Islet of Langerhans (tissue), 1 donor: ENCODE measurements around the gene GPD2.
A peak's percentile ranks its signal among the peaks of the same experiment; 100 is the strongest.

Experiments
- FAIRE-seq: peaks from one replicate; lab custom pipeline; 2011; peaks lifted over from hg19 to GRCh38; lab: Jason Lieb, UNC

The GPD2 gene

DNA sequence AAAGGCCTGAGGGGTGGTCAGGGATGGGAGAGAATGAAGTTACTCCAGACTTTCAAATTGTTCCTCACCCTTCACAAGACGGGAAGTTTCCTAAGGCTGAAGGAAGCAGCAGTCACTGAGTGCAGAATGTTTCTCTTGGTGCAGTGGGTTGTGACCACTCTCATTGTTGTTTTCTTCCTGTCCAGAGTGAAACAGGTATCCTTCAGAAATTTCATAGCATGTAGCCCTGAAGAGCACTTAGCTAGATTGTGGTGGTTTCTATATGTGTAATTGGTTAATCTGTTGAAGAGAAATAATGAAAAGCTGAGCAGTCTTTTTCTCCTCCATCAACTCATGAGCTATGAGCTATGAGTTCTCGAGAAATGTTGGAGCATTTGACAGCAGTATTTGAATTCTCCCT is 96.8 kb downstream of the GPD2 start:
- no peak for FAIRE-seq

- FAIRE-seq = no peak
These were observed 100.4 kb downstream of the GPD2 start for GRCh38 chr2:156536534-156536933.

GRCh38 chr2:156537141-156537540 is 101.0 kb downstream of the GPD2 start:
- no peak for FAIRE-seq

GRCh38 chr2:156538083-156538504 is 101.9 kb downstream of the GPD2 start:
- FAIRE-seq = no peak

DNA sequence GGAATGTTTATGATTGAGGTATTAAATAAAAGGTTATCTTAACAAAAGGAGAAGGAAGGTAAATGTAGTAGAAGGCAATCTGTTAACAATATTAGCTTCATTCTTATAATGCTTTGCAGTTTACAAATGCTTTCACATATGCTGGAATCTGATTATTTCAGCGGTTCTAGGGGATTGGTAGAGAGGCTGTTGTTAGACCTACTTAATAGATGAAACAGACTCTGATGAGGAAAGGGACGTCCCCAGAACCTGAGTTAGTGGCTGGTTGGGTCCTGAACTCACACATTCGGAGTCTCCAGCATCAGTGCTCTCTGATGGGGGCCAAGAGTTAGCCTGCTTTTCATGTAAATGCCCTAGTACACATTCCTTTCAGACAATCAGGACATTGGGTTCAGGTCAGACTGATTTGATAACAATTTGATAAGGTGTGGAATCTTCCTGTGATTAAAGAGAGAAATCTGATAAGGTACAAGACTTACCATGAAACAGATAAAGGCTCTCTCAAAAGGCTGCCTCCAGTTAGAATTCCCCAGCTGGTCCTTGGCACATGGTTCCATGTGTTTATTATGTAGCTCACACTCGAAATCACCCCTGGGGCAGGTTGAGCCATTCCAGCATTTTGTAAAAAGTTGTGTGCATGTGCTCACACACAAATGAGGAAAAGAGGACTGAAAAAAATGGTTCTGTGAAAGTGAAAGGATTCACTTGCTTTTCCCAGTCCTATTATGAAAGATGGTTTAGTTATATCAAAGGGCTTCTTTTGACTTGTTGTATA is 103.1 kb downstream of the GPD2 start:
- no peak for FAIRE-seq

DNA sequence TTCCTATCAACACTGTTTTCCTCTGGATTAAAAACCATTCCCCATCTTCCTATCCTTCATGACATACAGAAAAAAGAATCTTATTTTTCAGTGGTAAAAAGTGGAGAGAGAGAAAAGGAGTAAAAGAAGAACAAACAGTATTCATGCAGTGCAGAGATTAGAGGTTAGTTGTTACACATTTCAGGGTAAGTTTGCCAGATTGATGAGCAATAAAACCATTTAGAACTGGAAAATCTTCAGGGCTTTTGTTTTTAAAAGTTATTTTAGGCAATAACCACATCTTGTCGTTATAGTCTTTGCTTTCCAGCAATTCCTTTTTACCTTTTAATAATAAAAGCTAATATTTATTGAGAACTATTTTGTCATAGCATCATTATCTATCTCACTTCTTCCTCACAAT is 104.5 kb downstream of the GPD2 start:
- no peak for FAIRE-seq

- FAIRE-seq = no peak
These were observed 105.0 kb downstream of the GPD2 start for GRCh38 chr2:156541229-156541628.

DNA sequence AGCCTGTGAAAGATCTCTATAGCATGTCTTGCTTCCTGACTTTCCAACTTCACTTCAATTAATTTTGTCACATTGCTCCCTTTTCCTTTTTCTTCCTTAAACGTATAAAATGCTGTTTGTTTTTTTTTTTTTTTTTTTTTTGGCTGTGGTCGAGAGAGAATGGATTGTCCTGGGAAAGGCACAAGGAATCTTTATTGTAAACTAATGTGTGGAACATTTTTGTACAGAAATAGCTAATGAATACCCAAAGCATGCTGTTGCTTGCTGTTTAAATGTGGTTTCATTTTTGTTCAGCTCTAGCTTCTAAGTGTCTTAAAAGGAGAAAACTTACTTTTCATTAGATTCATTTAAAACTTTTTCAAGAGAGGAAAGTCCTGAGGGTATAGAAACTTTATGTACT is 105.5 kb downstream of the GPD2 start:
- no peak for FAIRE-seq

DNA sequence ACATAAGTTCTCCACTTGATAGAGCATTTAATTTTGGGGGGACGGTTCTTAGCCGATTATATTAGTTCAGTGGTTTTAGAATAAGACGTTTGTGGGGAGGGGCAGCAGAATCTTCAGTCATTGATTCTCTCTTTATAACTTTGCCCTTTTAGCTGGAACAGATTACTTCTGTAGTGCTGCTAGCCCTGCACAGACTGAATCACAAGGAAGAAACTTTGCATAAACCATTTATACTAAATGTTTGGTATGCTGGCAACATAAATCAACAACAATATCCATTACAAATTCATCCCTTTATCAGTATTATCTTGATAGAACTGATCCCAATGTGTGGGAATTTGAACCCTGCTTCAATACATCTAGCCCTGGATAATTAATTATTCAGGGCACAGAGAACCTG is 112.2 kb downstream of the GPD2 start:
- FAIRE-seq = no peak

DNA sequence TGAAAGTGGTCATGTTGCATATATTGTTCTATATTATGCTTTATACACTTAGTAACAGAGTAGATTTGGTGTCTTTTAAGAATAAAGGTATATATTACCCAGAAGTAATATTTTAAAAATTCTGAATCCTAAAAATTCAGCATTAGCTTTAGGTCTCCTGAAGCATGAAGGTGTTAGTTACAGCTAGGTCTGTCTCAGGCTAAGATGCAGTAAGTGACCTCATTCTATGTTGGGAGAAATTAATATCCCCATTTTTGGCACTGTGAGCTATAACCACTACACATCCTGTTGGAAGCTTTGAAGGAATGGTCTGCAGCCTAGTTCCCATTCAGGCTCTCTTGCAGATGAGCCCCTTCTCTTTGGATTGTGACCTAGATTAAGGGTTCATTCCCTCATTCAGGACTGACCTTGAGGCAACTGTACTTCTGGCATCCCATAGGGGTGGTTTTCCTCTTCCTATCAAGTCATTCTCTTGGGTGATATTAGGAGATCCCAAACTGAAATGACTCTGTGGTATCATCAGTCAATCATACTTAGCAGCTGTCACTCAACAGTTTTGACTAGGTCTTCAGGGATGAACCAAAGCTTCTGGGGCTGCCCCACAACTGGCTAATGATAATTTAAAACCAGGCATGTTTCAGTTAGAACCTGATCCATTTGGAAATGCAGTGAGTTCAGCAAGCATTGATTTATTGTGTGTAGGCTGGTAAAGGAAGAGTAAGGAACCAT is 117.7 kb downstream of the GPD2 start:
- no peak for FAIRE-seq

GRCh38 chr2:156561326-156561725 is 125.1 kb downstream of the GPD2 start:
- FAIRE-seq = no peak

- FAIRE-seq = peak; percentile 60
These were observed 125.9 kb downstream of the GPD2 start for GRCh38 chr2:156562124-156562523.

DNA sequence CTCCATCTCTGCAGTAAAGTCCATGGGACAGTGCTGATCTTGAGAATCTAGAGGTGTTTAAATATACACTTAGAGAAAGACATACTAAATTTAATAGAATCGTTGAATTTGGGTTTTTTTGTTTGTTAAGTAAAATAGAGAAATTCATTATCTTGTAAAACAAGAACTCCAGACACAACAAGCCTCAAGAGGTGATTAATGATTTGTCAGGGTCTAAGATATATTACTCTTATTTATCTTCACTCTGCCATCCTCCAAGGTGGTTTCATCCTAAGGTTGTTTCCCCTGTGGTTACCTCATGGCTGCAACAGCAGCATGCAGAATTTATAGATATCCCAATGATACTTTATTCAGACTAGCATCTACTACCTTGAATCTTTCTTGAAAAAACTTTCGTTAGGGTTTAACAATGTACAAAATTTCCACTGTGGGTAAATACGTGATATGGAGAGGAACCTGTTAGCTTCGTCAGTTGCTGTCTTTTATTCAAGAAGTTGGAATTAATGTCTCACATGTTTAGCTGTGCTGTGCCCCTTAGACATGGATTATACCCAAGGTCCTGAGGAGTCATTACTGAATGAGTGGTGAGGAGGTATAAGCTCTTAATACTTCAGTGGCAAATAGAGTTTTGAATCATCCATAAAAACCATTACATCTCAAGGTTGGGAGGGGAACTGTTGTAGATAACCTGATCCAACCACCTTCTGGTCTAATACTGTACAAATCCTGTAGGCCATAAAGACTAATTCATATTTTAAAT is 128.0 kb downstream of the GPD2 start:
- FAIRE-seq = no peak

GRCh38 chr2:156565066-156565710 is 129.0 kb downstream of the GPD2 start:
- no peak for FAIRE-seq

GRCh38 chr2:156573710-156574109 is 137.5 kb downstream of the GPD2 start:
- no peak for FAIRE-seq

DNA sequence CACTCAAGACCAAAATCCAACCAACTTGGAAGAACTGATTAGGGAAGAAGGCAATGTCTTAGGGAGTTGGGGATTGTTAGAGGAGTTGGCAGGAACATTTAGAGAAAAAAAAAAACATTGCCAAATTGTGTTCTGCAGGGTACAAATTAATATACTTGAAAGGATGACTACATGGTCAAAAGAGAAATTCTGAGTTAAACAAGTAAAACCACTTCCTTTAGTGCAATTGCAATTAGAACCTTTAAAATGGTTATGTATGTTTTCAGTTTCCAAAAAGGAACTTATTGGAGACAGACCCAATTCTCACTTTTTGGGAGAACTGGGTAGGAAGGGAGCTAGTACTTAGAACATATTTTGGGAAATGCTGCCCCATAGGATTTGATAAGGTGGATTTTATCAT is 137.9 kb downstream of the GPD2 start:
- FAIRE-seq = no peak

GRCh38 chr2:156576005-156576404 is 139.8 kb downstream of the GPD2 start:
- no peak for FAIRE-seq

DNA sequence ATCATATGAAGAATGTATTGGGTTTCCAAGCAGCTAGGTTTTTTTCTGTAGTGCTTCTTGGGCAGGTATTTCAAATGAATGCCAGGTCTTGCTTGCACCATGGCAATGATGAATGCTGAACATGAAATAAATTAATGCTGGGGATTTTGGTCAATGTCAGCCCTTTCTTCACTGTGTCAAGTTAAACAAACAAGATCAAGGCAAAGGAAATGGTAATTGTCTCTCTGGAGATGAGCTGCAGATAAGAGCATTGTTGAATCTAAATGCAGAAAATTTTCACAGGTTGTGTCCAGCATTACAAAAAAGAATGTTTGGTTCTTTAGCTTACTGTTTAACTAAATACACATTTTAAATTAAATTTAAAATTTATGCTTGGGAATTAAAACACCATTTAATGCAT is 144.3 kb downstream of the GPD2 start:
- FAIRE-seq = peak; percentile 81

GRCh38 chr2:156581280-156581679 is 145.1 kb downstream of the GPD2 start:
- FAIRE-seq = no peak

- no peak for FAIRE-seq
These were observed 149.3 kb downstream of the GPD2 start for GRCh38 chr2:156585457-156585856.

DNA sequence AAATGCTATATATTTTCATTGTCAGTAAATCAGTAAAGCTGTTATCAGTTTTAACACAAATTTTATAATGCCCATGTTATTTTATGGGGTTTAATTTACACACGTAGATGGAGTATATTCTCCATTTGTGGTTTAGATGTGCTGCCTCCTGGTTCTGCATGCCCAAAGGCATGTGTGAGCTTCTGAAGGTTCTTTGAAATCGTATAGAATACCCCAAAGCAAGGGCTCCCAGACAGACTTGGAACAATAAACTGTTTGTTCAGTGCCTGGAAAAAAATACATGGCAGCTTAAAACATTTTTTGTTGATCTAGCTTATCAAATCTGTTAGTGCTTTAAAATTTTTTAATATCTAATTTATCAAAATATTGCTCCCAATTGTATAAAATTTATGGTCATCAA is 150.4 kb downstream of the GPD2 start:
- no peak for FAIRE-seq

DNA sequence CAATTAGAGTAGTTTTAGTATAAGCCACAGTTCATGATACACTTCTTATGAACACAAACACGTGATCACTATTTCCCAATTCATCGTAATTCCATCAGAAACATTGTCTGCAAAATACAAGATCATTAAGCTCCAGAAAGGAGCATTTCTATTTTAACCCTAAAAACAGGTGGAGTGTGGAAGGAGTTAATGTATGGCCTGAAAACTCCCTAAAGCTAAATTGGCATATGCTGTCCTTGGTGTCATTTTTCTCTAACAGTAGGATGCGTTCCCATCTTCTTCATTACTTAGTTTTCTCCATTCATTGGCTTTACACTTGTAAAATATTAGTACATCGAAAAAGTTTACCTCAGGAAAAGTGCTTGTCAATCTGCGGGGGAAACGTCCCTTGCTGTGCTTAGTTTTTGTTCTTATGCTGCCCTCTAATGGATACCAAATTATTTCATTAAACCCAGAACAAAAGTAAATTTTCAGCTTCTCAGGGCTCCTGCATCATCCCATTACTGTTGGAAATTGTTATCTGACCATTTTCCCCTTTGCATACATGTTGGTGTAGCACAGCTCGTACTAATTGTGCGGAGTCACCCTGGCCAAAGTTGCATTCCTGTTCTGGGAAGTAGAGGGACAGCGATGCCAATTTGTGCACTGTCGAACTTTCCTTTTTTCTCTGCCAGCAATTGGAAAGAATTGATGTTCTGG is 153.4 kb downstream of the GPD2 start:
- FAIRE-seq = peak; percentile 96
